Endometrial microvascular endothelial cells (primary cell): Measurements from ENCODE around the gene PTGER3. TPM values are rescaled to one million over a fixed set of nuclear protein-coding genes. Genes with fewer than 3 reads are reported as not detected.

Source experiments
- in situ Hi-C: cut with HindIII; loops from 2 replicates; pipeline ENCODE4 v1.10.0; 2017; ENCODE audit warnings: low sequenced_read_pairs, low pct_unique_long_range_greater_than_20kb; ENCODE audit errors: inconsistent ontology term
- total RNA-seq: library from RNA; depleted of rRNA; stranded (reverse); fragments of >200 nt; gene quantifications from one replicate; pipeline ENCODE4 v1.2.3, GENCODE V29; 2015; ENCODE audit errors: inconsistent ontology term

Gene PTGER3
- total RNA-seq: 0.28 TPM

DNA sequence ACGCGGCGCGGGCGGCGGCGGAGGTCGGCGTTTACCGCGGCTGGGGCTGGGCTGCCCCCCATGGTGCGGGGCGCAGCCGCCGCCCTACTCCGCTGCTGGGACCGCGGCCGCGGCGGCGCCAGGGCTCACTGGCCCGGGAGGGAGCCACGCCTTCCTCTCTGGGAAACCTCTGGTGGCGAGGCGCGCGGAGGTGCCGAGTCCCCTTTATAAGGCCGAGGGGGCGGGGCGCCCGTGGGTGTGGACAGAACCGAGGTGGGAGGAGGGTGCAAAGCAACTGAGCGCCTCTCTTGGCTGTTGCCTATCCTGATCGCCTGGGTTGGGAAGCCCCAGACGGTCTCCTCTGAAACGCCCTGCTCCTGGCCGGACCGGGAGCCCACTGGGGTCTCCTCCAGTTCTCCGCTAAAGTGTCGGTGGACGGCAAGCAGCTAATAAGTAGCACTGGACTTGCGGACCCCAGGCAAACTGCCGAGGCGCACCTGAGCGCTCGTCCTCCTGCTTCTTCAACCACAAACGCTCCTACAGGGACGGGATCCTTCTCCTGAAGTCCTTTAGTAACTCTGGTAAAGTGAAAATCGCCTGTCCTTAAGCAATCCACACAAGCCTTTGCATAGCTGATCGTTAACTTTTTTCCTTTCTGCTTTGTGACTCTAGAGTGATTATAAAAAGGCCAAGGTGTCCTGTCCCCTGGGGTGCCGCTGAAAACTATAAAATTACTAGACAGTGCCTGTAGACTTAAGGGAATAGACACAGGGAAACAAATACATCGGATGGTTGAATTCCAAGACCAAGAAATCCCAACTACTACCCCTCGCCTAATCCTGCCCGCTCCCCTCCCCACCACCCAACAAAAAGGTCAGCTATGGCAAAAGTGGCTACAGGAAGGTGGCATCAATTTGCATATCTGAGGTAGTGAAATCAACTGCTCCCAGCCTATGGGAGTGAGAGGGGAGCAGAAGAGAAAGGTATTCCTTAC is at the start of gene PTGER3:
Gene PTGER3, minus strand, starts transcription at position 182 of the 973 bp plus-strand sequence. CDS start 239 bp downstream, outside the sequence.
- in situ Hi-C loops: no loop called here

DNA sequence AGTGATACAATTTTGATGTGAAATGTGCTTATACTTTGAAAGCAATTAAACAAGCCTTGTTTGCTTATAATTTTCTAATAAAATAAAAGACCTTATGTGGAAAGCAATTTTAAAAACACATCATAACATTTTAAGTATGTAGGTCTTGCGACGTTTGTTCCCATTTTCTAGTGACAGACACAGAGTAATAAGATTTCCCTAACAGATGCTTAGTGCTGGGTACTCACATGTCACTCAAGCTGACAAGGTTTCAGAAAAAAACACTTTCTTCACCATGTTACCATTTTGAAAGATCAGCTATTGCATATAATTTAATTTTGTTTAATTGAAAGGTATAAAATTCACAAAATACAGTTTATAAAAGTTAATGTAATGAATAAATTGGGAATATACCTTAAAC is 47.3 kb upstream of the PTGER3 start:
- in situ Hi-C loops: no loop called here

DNA sequence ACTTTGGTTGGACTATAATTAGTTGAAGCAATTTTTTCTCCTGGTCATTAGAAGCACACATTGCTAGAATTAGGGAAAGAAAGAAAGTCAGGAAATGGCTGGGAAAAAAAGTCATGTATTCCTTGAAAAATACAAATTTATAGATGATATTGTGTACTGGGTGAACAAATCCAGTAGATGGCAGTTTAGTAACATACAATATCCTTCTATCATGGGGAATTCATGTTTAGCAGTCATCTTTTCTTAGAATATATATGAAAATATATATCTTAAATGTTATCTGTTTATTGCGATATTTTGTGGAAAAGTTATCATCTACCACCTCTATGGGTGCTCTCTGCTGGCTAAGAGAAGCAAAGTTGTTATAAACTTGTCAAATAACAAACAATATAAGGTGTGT is 46.3 kb upstream of the PTGER3 start:
- in situ Hi-C loops: no loop called here

DNA sequence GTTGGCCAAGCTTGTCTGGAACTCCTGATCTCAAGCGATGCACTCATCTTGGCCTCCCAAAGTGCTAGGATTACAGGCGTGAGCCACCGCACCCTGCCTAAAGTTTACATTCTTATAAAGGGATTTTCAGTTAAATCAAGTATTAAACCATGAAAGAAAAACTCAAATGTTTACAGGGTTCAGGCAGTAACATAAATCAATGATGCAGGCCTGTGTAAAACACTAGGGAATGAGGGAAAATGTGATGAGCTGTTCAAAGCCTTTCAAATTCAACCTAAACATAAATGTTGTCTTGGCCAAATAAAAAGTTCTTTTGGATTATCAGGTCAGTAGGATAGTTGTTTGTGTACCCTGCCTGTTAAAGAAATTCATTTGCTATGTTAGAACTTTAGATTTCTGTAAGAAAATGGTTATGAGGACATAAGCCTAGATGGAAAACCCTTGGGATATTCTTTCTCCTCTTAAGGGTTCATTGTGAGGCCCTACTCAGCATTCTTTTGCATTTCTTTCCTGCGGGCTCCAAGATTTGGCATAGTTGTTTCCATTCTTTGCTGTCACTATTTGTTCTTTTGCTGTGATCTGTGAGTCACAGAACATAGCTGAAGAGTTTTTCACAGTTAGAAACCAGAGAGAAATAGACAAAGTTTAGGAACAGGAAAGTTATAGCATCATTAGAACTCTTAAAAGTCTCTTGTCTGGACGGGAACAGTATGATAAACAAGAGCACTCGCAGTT is 42.1 kb upstream of the PTGER3 start:
- in situ Hi-C loops: no loop called here

DNA sequence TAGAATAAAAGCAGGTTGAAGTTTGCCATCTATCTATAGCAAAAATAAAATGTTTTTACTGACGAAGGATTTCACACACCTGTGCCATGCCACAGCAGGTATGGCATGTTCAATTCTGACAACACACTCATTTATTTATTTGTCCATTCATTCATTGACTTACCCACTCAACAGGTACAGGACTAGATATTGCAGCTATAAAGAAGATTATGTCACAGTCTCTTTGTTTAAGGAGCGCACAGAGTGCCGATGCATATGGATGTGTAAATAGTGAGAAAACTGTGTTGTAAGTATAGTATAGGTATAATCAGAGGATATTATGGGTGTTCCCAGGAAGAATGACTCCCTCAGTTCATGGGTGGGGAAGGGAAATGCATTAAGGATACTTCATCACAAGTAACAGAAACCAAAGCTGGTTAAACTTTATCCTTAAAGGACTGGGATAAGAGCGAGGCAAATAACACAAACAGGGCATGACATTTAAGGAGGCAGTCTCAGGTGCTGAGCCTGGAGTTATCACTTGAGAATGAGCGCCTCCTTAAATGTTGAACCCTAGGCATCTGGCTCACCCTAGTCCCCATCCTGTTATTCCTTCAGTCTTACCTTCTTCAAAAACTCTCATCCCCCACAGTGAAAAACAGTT is 41.1 kb upstream of the PTGER3 start:
- in situ Hi-C loops: no loop called here

DNA sequence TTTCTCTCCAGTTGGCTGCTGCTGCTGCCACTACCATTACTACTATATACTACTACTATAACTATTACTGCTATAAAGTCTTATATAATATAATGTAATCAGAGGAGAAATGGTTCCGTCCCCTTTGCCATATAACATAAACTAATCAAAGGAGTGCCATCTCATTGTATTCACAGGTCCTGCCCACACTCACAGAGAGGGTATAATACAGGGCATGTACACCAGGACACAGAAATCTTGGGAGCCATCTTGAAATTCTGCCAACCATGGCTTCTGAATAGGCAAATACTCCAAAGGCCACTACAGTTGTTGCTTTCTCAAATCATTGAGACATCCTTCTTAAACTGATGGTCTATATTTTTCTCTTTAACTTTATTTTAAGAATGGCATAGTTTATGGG is 40.1 kb upstream of the PTGER3 start:
- in situ Hi-C loops: no loop called here

DNA sequence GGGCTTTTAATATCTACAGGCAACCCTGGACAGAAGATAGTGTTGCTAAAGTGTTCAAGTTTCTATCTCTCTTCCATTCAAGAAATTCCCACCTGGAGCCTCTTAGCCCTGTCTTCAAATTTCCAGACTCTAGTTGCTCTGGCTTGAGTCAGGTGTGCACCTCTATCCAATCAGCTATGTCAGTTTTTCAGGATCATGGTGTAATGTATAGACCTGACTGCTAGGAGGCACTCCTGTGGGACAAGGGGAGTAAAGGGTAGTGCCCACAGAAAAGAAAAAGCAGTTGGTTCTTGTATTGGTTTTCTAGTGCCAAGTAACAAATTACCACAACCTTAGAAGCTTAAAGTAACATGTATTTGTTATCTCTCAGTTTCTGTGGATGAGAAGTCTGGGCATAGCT is 39.4 kb upstream of the PTGER3 start:
- in situ Hi-C loops: no loop called here

DNA sequence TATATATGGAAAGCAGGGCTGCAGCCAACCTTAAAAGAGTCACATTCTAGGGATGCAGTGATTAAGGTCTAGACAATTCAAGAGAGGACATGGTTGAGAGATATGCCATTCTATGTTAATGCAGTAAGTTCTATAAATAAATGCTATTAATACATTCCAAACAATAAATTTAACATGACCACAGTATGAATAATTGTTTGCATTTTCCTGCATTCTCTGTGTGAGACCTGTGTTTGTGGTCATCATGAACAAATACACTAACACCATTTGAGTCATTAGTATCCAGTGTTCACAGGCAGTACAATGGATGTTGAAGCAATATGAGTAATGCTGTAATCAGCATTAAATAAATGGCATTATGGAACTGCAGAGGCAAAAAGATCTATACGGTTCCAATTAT is 38.7 kb upstream of the PTGER3 start:
- in situ Hi-C loops: no loop called here

DNA sequence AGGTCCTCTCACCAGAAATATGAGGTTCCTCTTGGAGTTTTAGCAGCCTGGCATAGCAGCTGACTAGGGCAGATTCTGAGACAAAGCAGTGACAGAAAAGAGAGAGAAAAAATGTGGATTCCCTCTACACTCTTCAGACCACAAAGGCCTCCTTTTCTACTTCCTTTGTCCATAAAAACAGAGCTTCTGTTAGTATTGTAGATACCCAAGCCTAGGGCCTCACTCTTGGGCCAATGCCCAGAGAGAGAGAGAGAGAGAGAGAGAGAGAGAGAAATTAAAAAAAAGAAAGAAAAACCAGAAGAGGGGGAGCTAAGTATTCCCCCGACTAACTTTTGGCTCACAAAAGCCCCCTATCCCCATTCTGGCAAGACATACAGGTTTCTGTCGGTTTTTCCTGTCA is 35.7 kb upstream of the PTGER3 start:
- in situ Hi-C loops: no loop called here

DNA sequence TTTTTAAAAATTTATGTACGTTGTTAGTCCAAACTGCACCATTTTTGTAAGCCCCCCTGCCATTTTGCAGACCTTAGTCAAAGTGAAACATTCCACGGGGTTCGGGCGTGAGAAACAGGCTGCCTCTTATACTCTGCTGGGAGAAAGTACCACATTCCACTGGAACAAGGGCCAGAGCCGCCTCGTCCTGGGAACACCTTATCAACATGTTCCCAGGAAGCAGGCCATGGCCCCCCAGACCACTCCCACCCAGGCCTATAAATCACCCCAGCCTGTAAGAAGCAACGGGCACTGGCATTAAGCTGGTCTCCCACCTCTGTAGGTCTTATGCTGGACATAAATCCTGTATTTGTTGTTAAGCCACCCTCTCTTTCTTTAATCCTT is 34.1 kb upstream of the PTGER3 start:
- in situ Hi-C loops: no loop called here

DNA sequence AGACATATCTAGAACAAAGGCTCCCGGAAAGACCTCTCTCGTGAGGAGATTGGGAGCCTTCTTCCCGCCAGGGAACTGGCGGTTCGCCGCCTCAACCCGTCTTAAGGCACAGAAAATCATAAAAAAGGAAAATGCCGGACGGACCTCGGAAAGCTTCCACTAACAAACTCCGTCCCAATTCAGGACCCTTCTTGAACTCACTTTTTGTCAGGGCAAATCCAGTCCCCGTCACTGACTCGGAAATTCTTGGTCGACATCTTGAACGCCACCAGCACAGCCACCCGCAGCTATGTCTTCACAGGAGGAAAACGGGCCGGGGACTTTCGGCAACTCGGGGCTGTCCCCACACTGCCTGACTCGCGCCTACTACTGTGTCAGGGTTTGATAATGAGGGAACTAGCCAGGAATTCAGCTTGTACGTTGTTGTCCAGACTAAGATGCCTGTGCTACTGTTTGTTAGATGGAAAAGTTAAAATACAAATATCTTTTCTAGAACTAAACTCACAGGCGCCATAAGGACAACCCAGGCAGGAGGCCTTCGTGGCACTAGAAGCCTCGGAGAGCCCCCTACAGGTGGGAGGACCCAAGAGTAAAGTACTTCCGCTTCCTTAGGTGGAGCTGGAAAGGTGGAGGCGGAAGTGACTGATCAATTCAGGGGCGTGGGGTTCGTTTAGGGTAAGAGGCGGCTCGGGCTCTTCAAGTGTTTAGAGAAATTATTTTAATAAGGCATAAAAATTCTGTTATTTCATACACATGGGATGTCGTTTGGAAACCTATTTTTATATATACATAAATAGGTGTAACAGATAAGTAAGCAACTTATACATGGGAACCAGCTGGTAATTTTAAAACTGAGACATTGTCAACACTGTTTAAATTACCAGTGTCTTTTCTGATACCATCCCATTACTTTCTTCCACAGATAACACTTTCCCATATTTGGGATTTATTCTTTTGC is 33.4 kb upstream of the PTGER3 start, which contains the start of gene ZRANB2:
Gene ZRANB2, minus strand, starts transcription at position 297 of the 958 bp plus-strand sequence. Its CDS starts 40 bp downstream, at position 257.
- in situ Hi-C loops: no loop called here

DNA sequence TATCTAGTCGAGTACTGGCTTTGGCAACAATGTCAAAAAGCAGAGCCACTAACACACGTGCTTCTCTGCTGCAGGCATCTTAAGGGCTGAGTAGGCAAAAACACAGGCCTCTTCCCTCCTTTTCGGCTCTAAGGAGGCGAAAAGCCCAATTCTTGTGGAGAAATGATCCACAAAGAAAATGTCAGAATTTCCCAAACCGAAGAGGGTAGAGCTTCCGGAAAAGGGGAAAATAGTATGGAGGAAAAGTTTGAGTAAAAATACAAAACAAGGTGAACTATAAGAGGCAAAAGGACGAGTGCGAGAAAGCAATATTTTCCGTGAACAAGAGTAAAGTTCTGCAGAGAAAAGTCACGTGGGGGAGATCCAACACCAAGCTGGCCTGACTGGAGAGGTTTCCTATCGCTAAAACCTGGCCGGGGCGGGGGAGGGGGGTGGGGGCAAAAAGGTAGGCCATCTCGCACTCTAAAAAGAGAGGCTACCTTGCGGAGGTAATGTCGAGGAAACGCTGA is 32.7 kb upstream of the PTGER3 start:
- in situ Hi-C loops: no loop called here

DNA sequence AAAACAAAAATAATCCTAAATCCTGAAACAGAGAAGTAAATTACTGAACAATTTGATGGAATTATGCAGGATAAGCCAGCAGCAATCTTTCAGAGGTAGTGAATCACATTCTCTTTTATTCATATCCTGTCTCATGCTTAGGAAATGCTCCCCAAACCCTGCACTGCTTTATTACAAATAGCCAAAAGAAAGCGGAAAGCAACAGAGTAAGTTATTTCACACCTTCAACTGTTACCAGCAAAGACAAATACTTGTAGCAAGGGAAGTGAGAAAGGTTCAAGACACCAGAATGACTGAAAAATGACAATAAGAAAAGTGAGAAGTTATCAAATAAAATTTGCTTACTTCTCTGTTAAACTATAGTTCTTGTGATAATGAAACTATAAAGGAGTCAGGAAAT is 27.1 kb upstream of the PTGER3 start:
- in situ Hi-C loops: no loop called here

DNA sequence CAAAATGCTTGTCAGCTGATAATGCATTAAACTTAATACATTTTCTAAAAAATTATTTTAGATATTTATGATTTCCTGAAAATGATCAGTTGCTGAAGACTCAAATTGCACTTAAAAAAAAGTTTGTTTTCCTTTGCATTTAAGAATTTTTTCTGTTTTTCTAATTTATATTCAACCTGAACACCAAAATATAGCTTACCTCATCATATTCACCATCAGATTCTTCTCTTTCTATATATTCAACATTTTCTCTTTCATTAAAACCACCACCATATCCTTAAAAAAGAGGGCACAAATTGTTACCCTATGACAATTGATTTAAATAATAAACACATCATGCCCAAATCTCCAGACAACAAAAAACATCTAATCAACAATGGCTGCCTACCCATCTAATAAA is 24.7 kb upstream of the PTGER3 start:
- in situ Hi-C loops: no loop called here

DNA sequence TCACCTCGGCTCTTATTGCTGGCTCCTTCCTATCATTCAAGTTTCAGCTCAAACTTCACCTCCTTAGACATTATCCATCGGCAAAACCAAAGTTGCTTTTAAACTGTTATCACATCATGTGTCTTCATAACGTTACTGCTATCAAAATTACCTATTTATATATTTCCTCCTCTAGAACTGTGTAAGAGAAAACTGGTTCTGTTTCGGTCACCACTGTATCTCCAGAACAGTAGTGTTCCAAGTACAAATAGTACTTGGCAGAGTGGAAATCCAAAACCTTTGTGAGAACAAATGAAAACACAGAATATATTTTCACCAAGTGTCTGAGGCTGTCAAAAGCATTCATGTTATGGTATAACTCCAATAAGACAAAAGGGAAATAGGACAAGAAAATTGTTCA is 24.1 kb upstream of the PTGER3 start:
- in situ Hi-C loops: no loop called here

DNA sequence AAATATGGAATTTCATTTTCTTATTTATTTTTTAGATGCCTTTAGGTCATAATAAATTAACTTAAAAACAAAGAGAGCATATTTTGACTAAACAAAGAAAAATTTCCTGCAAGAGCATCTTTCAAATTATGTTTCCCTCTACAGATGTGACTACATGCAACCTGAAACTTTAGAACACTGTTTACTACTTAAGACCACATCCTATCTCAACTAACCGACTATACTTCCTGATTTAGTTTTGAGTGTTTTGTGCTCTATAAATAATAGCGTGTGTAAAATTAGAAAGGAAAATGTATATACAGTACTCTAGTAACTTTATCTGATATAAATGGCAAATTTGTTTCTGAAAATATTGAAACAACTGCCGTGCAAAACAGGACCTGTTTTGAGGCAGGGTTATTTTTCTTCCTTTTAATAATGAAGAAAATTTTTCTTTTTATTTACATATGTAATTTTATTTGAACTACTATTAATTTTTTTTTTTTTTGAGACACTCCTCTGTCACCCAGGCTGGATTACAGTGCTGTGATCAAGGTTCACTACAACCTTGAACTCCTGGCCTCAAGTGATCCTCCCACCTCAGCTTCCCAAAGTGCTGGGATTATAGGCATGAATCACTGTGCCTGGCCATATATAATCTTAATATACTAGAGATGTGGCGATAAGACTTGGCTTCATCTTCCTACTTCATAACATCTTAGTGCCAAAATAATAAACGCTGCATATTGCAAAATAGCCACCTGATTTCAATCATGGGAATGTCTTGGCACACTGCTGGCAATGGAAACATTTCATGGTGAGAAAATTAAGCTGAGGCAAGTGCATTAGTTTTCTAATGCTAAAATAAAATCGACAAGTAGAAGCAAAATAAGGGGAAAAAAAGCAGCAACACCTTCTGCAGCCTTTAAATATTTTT is 21.0 kb upstream of the PTGER3 start:
- in situ Hi-C loops: no loop called here

DNA sequence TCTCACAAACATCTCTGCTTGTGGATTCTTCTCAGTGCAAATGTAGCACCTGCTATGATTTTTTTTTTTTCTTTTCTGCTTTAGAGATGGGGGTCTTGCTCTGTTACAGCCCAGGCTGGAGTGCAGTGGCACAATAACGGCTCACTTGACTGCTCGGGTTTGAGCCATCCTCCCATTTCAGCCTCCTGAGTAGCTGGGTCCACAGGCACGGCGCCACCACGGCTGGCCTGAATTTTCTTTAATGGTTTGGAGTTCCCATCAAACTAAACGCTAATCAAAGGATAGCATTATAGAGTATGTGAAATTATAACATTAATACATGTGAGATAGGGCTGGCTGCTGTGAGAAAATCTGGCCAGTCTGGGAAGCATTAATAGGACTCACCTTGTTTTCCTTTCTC is 7.2 kb upstream of the PTGER3 start:
- in situ Hi-C loops: no loop called here
